Measurements from ENCODE around the gene TXNRD1.

DNA sequence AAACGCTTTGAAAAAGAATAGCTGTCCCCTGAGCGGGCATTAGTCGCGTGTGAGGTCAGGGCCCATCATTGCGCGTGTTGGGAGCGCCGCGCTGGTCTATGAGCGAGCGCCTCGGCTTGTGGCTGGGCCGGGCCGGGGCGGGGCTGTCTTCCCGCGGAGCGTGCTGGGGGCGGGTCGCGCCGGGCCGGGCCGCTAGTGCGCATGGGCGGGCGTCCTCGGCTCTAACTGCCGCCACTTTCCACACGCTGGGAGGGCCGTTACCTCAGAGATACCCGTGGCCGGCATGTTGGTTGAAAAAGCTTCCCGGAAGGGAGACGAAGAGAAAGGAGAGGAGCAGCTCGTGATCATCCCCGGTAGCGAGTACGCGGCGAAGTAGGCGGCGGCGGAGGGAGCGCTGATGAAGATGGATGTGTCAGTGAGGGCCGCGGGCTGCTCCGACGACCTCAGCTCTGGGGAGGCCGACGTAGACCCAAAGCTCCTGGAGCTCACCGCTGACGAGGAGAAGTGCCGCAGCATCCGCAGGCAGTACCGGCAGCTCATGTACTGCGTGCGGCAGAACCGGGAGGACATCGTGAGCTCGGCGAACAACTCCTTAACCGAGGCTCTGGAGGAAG, 88.1 kb downstream of the TXNRD1 start, which contains the start of gene EID3:
- TF ChIP-seq, protein P1, sequence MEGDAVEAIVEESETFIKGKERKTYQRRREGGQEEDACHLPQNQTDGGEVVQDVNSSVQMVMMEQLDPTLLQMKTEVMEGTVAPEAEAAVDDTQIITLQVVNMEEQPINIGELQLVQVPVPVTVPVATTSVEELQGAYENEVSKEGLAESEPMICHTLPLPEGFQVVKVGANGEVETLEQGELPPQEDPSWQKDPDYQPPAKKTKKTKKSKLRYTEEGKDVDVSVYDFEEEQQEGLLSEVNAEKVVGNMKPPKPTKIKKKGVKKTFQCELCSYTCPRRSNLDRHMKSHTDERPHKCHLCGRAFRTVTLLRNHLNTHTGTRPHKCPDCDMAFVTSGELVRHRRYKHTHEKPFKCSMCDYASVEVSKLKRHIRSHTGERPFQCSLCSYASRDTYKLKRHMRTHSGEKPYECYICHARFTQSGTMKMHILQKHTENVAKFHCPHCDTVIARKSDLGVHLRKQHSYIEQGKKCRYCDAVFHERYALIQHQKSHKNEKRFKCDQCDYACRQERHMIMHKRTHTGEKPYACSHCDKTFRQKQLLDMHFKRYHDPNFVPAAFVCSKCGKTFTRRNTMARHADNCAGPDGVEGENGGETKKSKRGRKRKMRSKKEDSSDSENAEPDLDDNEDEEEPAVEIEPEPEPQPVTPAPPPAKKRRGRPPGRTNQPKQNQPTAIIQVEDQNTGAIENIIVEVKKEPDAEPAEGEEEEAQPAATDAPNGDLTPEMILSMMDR (IDR thresholded peaks at IDR 0.05), result peak in 1 of 7 experiments; percentile 3
- peak in 2 of 3 donors; percentile 31 to 40 for TF ChIP-seq POLR2A (IDR thresholded peaks at IDR 0.05)

All from body of pancreas (tissue), 4 donors.